ENCODE results near the gene LPP.

Gene LPP

GRCh38 chr3:188533172-188533571 is 379.2 kb downstream of the LPP start:
- FAIRE-seq, result no peak

- no peak for FAIRE-seq
These were observed 379.8 kb downstream of the LPP start for GRCh38 chr3:188533612-188534357.

- no peak for FAIRE-seq
These were observed 380.7 kb downstream of the LPP start for GRCh38 chr3:188534633-188535032.

- FAIRE-seq, result no peak
These were observed 383.6 kb downstream of the LPP start for GRCh38 chr3:188537606-188538005.

- FAIRE-seq, result no peak
These were observed 385.1 kb downstream of the LPP start for GRCh38 chr3:188539037-188539436.

GRCh38 chr3:188539631-188540194 is 385.8 kb downstream of the LPP start:
- no peak for FAIRE-seq

GRCh38 chr3:188542196-188542595 is 388.2 kb downstream of the LPP start:
- no peak for FAIRE-seq

GRCh38 chr3:188544012-188544411 is 390.1 kb downstream of the LPP start:
- FAIRE-seq, result no peak

GRCh38 chr3:188546835-188547670 is 393.1 kb downstream of the LPP start:
- no peak for FAIRE-seq

GRCh38 chr3:188553569-188553968 is 399.6 kb downstream of the LPP start:
- FAIRE-seq, result no peak

GRCh38 chr3:188554404-188554803 is 400.4 kb downstream of the LPP start:
- no peak for FAIRE-seq

GRCh38 chr3:188557235-188557634 is 403.3 kb downstream of the LPP start:
- no peak for FAIRE-seq

GRCh38 chr3:188558343-188559071 is 404.6 kb downstream of the LPP start:
- FAIRE-seq, result no peak

- no peak for FAIRE-seq
These were observed 405.1 kb downstream of the LPP start for GRCh38 chr3:188559072-188559429.

- no peak for FAIRE-seq
These were observed 405.9 kb downstream of the LPP start for GRCh38 chr3:188559856-188560255.

GRCh38 chr3:188562144-188562543 is 408.2 kb downstream of the LPP start:
- no peak for FAIRE-seq

- FAIRE-seq, result no peak
These were observed 413.7 kb downstream of the LPP start for GRCh38 chr3:188567478-188568195.

GRCh38 chr3:188568736-188569135 is 414.8 kb downstream of the LPP start:
- FAIRE-seq, result no peak

- no peak for FAIRE-seq
These were observed 417.7 kb downstream of the LPP start for GRCh38 chr3:188571531-188572095.

GRCh38 chr3:188573291-188573940 is 419.5 kb downstream of the LPP start:
- FAIRE-seq, result no peak

- FAIRE-seq, result no peak
These were observed 420.0 kb downstream of the LPP start for GRCh38 chr3:188573956-188574355.

GRCh38 chr3:188574885-188575284 is 420.9 kb downstream of the LPP start:
- FAIRE-seq, result no peak
